H1 (cell line): ENCODE measurements around the gene PRKCI. TPM values are rescaled to one million over a fixed set of nuclear protein-coding genes. Genes with fewer than 3 reads are reported as not detected.

Source experiments
- CTCF ChIA-PET: fragments of 300-600 bp; sonication (Branson Sonifier 250); formaldehyde crosslinking; loops from one replicate; lab custom pipeline; 2021; ENCODE audit not compliant: partially characterized antibody; lab: Charles Lee
- POLR2A ChIA-PET: fragments of 300-600 bp; sonication (Branson Sonifier 250); formaldehyde crosslinking; loops from one replicate; lab custom pipeline; 2021; ENCODE audit warnings: inconsistent platforms; ENCODE audit not compliant: partially characterized antibody; lab: Charles Lee
- DNase-seq, 2 experiments: peaks; one replicate each; pipeline versions ENCODE4 v3.0.0 to v3.0.0-alpha.2; 2010 to 2022; ENCODE audit warnings: low spot score in 2 of 2, low read depth in 1 of 2, mixed read lengths in 1 of 2
- FAIRE-seq: peaks from 2 replicates; lab custom pipeline; 2011; peaks lifted over from hg19 to GRCh38; lab: Jason Lieb, UNC
- H2AFZ ChIP-seq: 2 replicates; pipeline ENCODE4 v1.8.1; 2012; ENCODE audit warnings: low read length, inconsistent platforms
- H2AK5ac ChIP-seq: 2 replicates; pipeline ENCODE4 v1.6.1; 2013; ENCODE audit warnings: low read depth, low read length
- H2BK120ac ChIP-seq: replicated peaks from 2 replicates; pipeline ENCODE3; 2013; ENCODE audit warnings: low read depth, low read length, inconsistent platforms
- H2BK12ac ChIP-seq: 2 replicates; pipeline ENCODE4 v1.6.1; 2013; ENCODE audit warnings: low read depth, low read length
- H2BK15ac ChIP-seq: 2 replicates; pipeline ENCODE4 v1.6.1; 2013; ENCODE audit warnings: low read length
- H2BK20ac ChIP-seq: 2 replicates; pipeline ENCODE4 v1.6.1; 2013; ENCODE audit warnings: low read length
- H2BK5ac ChIP-seq: 2 replicates; pipeline ENCODE4 v1.6.1; 2013; ENCODE audit warnings: low read depth, low read length
- H3K14ac ChIP-seq: 2 replicates; pipeline ENCODE4 v1.6.1; 2013; ENCODE audit warnings: inconsistent platforms; ENCODE audit not compliant: insufficient read length
- H3K18ac ChIP-seq: 2 replicates; pipeline ENCODE4 v1.6.1; 2013; ENCODE audit warnings: low read length; ENCODE audit errors: extremely low read depth
- H3K23ac ChIP-seq: 2 replicates; pipeline ENCODE4 v1.6.1; 2013; ENCODE audit warnings: inconsistent platforms; ENCODE audit not compliant: insufficient read length
- H3K23me2 ChIP-seq: 2 replicates; pipeline ENCODE4 v1.6.1; 2013; ENCODE audit warnings: low read depth, low read length
- H3K27ac ChIP-seq: 2 replicates; pipeline ENCODE4 v1.6.1; 2011; ENCODE audit warnings: low read depth, low read length, inconsistent platforms
- H3K27me3 ChIP-seq, 4 experiments: replicated peaks in 1 of 4; 1 replicate in 1 of 4; 2 replicates in 3 of 4; pipeline versions ENCODE4 v1.6.1 to v1.8.1; 2011 to 2013; ENCODE audit warnings: low read length in 3 of 4, mild to moderate bottlenecking in 3 of 4, inconsistent platforms in 2 of 4, mixed read lengths in 2 of 4, moderate library complexity in 1 of 4; ENCODE audit not compliant: control insufficient read depth in 3 of 4, insufficient read depth in 3 of 4; ENCODE audit errors: extremely low read depth in 1 of 4
- H3K36me3 ChIP-seq, 4 experiments: 2 replicates each; pipeline versions ENCODE4 v1.6.1 to v1.8.1; 2011 to 2013; ENCODE audit warnings: mild to moderate bottlenecking in 4 of 4, low read length in 3 of 4, moderate library complexity in 2 of 4, control low read depth in 1 of 4, inconsistent platforms in 1 of 4; ENCODE audit not compliant: insufficient read depth in 4 of 4, control insufficient read depth in 2 of 4
- H3K4ac ChIP-seq: replicated peaks from 2 replicates; pipeline ENCODE3; 2013; ENCODE audit warnings: low read length, low read depth, mixed read lengths, inconsistent platforms; ENCODE audit not compliant: insufficient read length
- H3K4me1 ChIP-seq, 4 experiments: replicated peaks in 1 of 4; 1 replicate in 1 of 4; 2 replicates in 3 of 4; pipeline versions ENCODE4 v1.6.1 to v1.8.1; 2011 to 2013; ENCODE audit warnings: low read length in 3 of 4, inconsistent platforms in 2 of 4, mixed read lengths in 1 of 4; ENCODE audit not compliant: insufficient read depth in 4 of 4, control insufficient read depth in 3 of 4
- H3K4me2 ChIP-seq, 2 experiments: 2 replicates each; pipeline versions ENCODE4 v1.6.1 to v1.8.1; 2011 to 2013; ENCODE audit warnings: low read depth in 2 of 2, low read length in 2 of 2, control low read depth in 1 of 2, inconsistent platforms in 1 of 2, mild to moderate bottlenecking in 1 of 2; ENCODE audit not compliant: insufficient read depth in 1 of 2
- H3K4me3 ChIP-seq, 4 experiments: fragments of 200-600, 300-600 bp in 1 of 4; sonication (generic), shearing (Covaris generic), sonication (Bioruptor Twin) in 1 of 4; 2 replicates each; pipeline versions ENCODE4 v1.5.1 to v1.8.1; 2011 to 2016; ENCODE audit warnings: low read length in 4 of 4, low read depth in 3 of 4, control low read depth in 2 of 4, inconsistent platforms in 2 of 4, mild to moderate bottlenecking in 2 of 4, mixed read lengths in 1 of 4, moderate library complexity in 1 of 4; ENCODE audit not compliant: insufficient read depth in 2 of 4; ENCODE audit errors: extremely low read depth in 1 of 4
- H3K56ac ChIP-seq: replicated peaks from 2 replicates; pipeline ENCODE3; 2013; ENCODE audit warnings: low read depth, mild to moderate bottlenecking, mixed read lengths, low read length, inconsistent platforms; ENCODE audit not compliant: insufficient read length
- H3K79me1 ChIP-seq: 2 replicates; pipeline ENCODE4 v1.6.1; 2013; ENCODE audit warnings: low read depth, low read length, control low read depth
- H3K79me2 ChIP-seq, 2 experiments: 2 replicates each; pipeline versions ENCODE4 v1.6.1 to v1.8.1; 2012 to 2013; ENCODE audit warnings: low read length in 2 of 2, mild to moderate bottlenecking in 2 of 2, inconsistent platforms in 1 of 2; ENCODE audit not compliant: insufficient read depth in 2 of 2, control insufficient read depth in 1 of 2
- H3K9ac ChIP-seq, 4 experiments: replicated peaks in 1 of 4; 1 replicate in 1 of 4; 2 replicates in 3 of 4; pipeline versions ENCODE4 v1.6.1 to v1.8.1; 2011 to 2013; ENCODE audit warnings: low read depth in 3 of 4, low read length in 3 of 4, control low read depth in 2 of 4, mild to moderate bottlenecking in 2 of 4, moderate library complexity in 2 of 4, inconsistent platforms in 1 of 4; ENCODE audit errors: extremely low read depth in 1 of 4
- H3K9me3 ChIP-seq, 2 experiments: 2 replicates each; pipeline versions ENCODE4 v1.6.1 to v1.8.1; 2012 to 2013; ENCODE audit warnings: mild to moderate bottlenecking in 2 of 2, moderate library complexity in 2 of 2, control low read depth in 1 of 2, inconsistent platforms in 1 of 2, low read depth in 1 of 2, low read length in 1 of 2, mixed read lengths in 1 of 2; ENCODE audit not compliant: insufficient read depth in 2 of 2
- H4K20me1 ChIP-seq, 2 experiments: replicated peaks in 1 of 2; 2 replicates each; pipeline versions ENCODE3 to v1.8.1; 2011 to 2013; ENCODE audit warnings: inconsistent platforms in 2 of 2, low read length in 2 of 2, mild to moderate bottlenecking in 1 of 2; ENCODE audit not compliant: insufficient read depth in 2 of 2, control insufficient read depth in 1 of 2
- H4K5ac ChIP-seq: 2 replicates; pipeline ENCODE4 v1.6.1; 2013; ENCODE audit warnings: low read length, low read depth, mixed read lengths, inconsistent platforms; ENCODE audit not compliant: insufficient read length
- H4K8ac ChIP-seq: 2 replicates; pipeline ENCODE4 v1.8.0; 2013; ENCODE audit warnings: mild to moderate bottlenecking, moderate library complexity, low read length, inconsistent platforms; ENCODE audit not compliant: insufficient read depth; ENCODE audit errors: extremely low read depth
- H4K91ac ChIP-seq: replicated peaks from 2 replicates; pipeline ENCODE3; 2013; ENCODE audit warnings: low read length, mixed read lengths, inconsistent platforms; ENCODE audit not compliant: insufficient read length
- KDM4A ChIP-seq: IDR thresholded peaks from one replicate; pipeline ENCODE4 v1.7.1; 2012; ENCODE audit warnings: low read depth, mild to moderate bottlenecking, moderate library complexity, low read length, inconsistent platforms; ENCODE audit not compliant: severe bottlenecking
- SRF ChIP-seq: IDR thresholded peaks from 2 replicates; pipeline ENCODE4 v1.6.1; 2011; ENCODE audit warnings: mild to moderate bottlenecking, low read depth, low read length, moderate library complexity
- WGBS, 2 experiments: shearing (Covaris generic) in 1 of 2; methylation state at CpG; one replicate each; pipeline versions ENCODE4 v1.1.6 to v1.1.7; 2013 to 2015; ENCODE audit warnings: low lambda C conversion rate in 2 of 2, mixed read lengths in 2 of 2, inconsistent platforms in 1 of 2, low coverage in 1 of 2, missing lambda C conversion rate in 1 of 2; ENCODE audit not compliant: insufficient replicate concordance in 2 of 2, insufficient coverage in 1 of 2, insufficient read length in 1 of 2; ENCODE audit errors: extremely low coverage in 1 of 2, missing lambda C conversion rate in 1 of 2; 5-methylcytosine and 5-hydroxymethylcytosine counted together
- polyA plus RNA-seq, 7 experiments: library from polyadenylated mRNA; depleted of rRNA in 3 of 7; stranded (reverse) in 5 of 7; unstranded in 2 of 7; fragments of >200 nt in 5 of 7; fragments of 200-250 nt in 2 of 7; gene quantifications; 1 replicate in 5 of 7; 2 replicates in 1 of 7; 4 replicates in 1 of 7; pipeline versions ENCODE4 v1.2.1 to v1.2.3, GENCODE V29; 2011 to 2013; ENCODE audit warnings: missing spikeins in 2 of 7, mixed read lengths in 2 of 7
- total RNA-seq: library from RNA; stranded (reverse); fragmentation: NEBNext Ultra II Directional; extraction: Animal tissue kit (Norgen Biotek cat#: 25700); gene quantifications from 2 replicates; pipeline ENCODE4 v1.2.1, GENCODE V29; 2021

PRKCI gene
- total and polyA plus RNA-seq, 2 of the 8 experiments (the other 6 are each of a cell fraction or from before 2014, with no cell fraction given), result 24.3 to 100.0 TPM

DNA sequence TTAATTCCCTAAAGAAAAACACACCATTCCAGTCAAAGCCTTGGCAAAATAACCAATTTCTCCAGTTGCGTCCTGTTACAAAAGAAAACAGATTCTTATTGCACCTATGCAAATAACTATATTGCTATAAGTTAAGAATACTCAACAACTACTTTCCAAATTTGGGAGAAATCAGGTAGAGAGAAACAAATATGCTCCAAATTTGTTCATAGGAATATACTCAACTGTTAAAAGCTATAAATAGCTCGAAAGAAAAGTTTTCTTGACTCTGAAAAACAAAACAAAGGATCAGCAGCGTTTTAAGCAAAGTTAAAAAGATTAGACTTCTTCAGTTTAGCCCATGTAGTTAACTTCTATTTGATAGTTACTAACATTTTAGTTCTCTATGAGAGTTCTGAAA lies 115.2 kb downstream of the PRKCI start:
- Histone ChIP-seq H4K8ac (no peak overlapping the region), H4K5ac (no peak overlapping the region), H3K4me2 (no peak overlapping the region), H3K4me1 (no peaks in the 10 kb centered on the region), H2AK5ac (no peak overlapping the region), H3K14ac (no peak overlapping the region), H3K79me2 (no peaks in the 10 kb centered on the region), H3K27ac (no peak overlapping the region), H2BK12ac (no peak overlapping the region), H3K4ac (no peak overlapping the region), H2BK20ac (no peak overlapping the region), H2BK120ac (no peak overlapping the region), H3K4me3 (no peak overlapping the region), H3K56ac (no peak overlapping the region), H3K18ac (no peak overlapping the region), H2BK15ac (no peak overlapping the region), H3K79me1 (no peaks in the 10 kb centered on the region), H4K20me1 (no peaks in the 10 kb centered on the region), H3K27me3 (no peaks in the 10 kb centered on the region), H3K36me3 (peaks cover 0 to 3% (median 0%) of the 10 kb centered on the region in 4 experiments; a peak in 2 of 8 replicates), H4K91ac (no peak overlapping the region), H2BK5ac (no peak overlapping the region), H2AFZ (no peak overlapping the region), H3K9ac (no peak overlapping the region), H3K23ac (no peak overlapping the region), H3K23me2 (no peaks in the 10 kb centered on the region), H3K9me3 (peaks cover 9 to 23% of the 10 kb centered on the region in 2 experiments)
- POLR2A ChIA-PET, result no interaction called here
- TF ChIP-seq KDM4A, result no peak
- TF ChIP-seq SRF, result no peak
- FAIRE-seq (no peak), DNase-seq (no peak)
- CTCF ChIA-PET, result interaction anchor here (1.0 to 1.1 kb wide), 2 partner anchors 14 to 28 kb away, joined by 3 read pairs; no protein-coding TSS in a partner anchor
- WGBS, 2 experiments, result 88% methylated on average over 3 of the region's 3 CpGs; no CpG with 5 or more reads in 1 of the 2 experiments
